Raji (cell line): ENCODE measurements around the gene ACTN3.

Experiments
- POLR2A ChIP-seq: IDR thresholded peaks from 2 replicates; pipeline ENCODE4 v1.6.1; 2011; ENCODE audit warnings: low read depth, low read length, control low read depth; ENCODE audit not compliant: insufficient read depth

Gene ACTN3

GRCh38 chr11:66607126-66607834 is 60.6 kb downstream of the ACTN3 start:
- no peak for TF ChIP-seq POLR2A

- TF ChIP-seq POLR2A = no peak
Measured at GRCh38 chr11:66609721-66610617, 63.3 kb downstream of the ACTN3 start.

GRCh38 chr11:66612458-66612857 is 65.8 kb downstream of the ACTN3 start:
- no peak for TF ChIP-seq POLR2A
